ENCODE results near the gene COL6A1. TPM values are rescaled to one million over a fixed set of nuclear protein-coding genes. Genes with fewer than 3 reads are reported as not detected.

Gene COL6A1
- total RNA-seq, 1 donor from 2014 or later, result 12.9 TPM

DNA sequence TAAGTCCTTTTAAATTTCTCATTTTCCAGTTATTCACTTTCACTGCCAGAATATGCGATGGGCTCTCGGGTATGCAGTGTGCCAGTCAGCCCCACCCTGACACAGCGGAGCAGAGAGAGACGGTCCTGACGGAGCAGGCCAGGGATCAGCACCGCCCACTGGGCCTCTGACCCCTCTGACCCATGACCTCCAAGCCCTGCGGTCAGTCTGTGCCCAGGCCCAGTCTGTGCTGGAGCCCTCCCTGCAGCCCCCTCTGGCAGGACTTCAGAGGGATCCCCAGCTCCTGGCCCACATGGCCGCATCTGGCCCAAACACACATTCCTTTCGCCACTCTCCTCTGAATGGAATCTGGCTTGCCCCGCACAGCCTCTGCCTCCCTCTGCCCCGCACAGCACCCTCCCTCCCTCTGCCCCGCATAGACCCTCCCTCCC, 72.9 kb downstream of the COL6A1 start:
- H3K27me3 ChIP-seq (ENCODE audit: control insufficient read depth, insufficient read depth, low read length), result no peaks in the 10 kb centered on the region
- TF ChIP-seq, protein P1, sequence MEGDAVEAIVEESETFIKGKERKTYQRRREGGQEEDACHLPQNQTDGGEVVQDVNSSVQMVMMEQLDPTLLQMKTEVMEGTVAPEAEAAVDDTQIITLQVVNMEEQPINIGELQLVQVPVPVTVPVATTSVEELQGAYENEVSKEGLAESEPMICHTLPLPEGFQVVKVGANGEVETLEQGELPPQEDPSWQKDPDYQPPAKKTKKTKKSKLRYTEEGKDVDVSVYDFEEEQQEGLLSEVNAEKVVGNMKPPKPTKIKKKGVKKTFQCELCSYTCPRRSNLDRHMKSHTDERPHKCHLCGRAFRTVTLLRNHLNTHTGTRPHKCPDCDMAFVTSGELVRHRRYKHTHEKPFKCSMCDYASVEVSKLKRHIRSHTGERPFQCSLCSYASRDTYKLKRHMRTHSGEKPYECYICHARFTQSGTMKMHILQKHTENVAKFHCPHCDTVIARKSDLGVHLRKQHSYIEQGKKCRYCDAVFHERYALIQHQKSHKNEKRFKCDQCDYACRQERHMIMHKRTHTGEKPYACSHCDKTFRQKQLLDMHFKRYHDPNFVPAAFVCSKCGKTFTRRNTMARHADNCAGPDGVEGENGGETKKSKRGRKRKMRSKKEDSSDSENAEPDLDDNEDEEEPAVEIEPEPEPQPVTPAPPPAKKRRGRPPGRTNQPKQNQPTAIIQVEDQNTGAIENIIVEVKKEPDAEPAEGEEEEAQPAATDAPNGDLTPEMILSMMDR (IDR thresholded peaks at IDR 0.05; ENCODE audit: insufficient read depth, low read length, severe bottlenecking), result no peak
- H3K36me3 ChIP-seq (ENCODE audit: control insufficient read depth, insufficient read depth, low read length), result no peaks in the 10 kb centered on the region
- no peak for FAIRE-seq
- no peak for DNase-seq (ENCODE audit: low read depth)
- no peak overlapping the region for H3K4me3 ChIP-seq (ENCODE audit: low read depth, low read length)

Other genes with a start within 250 kb of the COL6A1 start
- gene COL6A2, start 116.3 kb downstream of the COL6A1 start, total RNA-seq, result 1.0 and 12.6 TPM in 2 replicates
- not detected in 2 replicates for gene FTCD, start 173.8 kb downstream of the COL6A1 start, total RNA-seq
- gene SPATC1L, start 202.7 kb downstream of the COL6A1 start, total RNA-seq, result 0.64 and 1.1 TPM in 2 replicates
- 29.6 and 43.7 TPM in 2 replicates for gene LSS, start 247.0 kb downstream of the COL6A1 start, total RNA-seq

Measured in bronchial epithelial cell (primary cell).